Ecto neural progenitor cell (in vitro differentiated cells): Measurements from ENCODE around the gene ANKRD6.

Source experiments
- DNase-seq: peaks from one replicate; pipeline ENCODE4 v3.0.0-alpha.2; 2018; ENCODE audit warnings: low spot score

The ANKRD6 gene

DNA sequence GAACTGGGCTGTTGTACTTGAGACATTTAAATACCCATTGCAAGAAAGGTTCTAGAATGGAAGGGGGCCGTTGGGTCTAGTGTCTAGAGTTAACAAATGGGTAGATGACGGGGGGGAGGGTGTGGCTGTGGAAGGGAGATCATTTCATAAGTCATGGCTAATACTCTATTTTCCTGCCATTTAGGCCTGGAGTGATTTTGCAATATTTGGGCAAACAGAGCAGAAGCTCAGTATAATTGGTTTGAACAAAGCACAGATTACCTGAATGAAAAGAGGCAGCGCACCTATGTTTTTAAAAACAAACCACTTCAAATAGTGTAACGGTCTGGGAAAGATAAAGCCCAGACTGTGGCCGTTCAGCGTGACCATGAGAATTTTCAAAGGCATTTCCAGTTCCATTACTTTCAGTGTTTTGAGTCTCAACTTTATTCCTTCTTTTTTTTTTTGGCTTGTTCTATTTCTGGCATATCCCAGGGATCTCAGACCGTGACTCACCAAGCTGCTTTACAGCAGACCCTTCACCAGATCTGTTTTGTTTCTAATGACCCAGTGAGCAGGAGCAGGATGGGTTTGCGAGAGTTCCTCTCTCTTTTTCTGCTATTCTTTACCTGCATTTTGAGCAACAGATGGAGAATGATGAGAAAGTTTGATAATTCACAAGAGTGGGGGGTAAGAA, 131.9 kb downstream of the ANKRD6 start:
- no peak for DNase-seq

DNA sequence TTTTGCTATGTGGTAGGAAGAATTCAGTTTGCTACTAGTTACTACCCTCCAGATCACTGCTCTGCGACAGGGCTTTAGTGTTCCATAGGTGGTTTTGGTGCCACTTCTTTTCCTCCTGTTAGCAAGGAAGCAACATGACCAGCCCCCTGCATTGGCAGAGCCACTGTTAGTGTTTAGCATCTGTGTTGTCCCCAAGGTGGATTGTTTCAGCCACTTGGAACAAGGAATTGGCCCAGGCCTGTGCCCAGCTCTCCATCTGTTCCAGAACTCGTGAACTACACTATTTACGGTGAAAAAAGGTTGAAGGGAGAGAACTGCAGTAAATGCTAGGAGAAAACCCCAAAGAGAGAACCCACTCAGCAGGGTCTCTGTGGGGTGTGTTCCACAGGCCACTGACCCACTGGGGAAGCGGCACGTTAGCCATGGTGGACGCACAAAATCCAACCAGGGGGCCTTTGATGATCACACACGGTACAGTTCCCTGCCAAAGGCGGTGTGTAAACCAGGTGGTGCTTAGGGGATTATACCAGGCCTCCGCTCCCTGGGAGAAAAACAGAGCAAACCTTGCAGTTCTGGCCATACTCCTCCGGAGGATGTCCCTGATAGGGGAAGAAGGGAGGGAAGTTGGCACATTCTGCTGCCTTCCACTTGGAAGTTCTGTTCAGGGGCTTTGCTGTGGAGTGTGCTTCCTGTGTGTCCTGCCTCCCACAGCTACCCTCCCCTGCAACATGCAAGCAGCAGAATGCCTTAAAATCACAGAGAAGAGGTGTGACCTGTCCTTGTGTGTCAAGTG, 133.3 kb downstream of the ANKRD6 start:
- DNase-seq: no peak

DNA sequence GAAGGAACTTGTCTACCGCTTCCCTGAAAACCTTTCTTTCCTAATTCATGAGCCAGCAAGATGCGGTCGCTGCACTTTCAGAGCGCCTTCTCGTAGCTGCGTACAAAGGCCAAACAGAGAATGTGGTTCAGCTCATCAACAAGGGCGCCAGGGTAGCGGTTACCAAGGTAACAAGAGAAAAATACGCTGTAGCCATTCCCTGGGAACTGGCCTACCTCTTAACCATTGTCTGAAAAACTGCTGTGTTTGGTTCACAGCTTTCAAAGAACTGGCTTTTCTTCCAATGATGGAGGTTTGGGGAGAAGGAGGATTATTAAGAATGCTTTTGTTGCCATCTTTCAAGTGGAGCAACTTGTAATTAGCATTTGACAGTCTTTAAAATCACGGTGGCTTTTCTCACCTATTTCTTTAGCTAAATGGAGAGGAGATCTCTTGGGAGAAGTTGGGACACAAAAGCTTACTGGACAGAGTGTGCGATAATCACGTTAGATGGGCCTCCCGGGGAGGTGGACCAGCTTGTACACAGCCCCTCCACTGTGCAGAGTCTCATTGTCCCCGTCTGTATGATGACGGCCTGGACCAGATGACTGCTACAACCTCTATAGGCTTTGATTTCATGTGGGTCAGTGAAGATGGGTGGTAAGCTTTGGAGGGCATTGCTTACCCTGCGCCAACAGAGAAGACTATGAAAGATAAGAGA, 134.1 kb downstream of the ANKRD6 start:
- peak; percentile 81 for DNase-seq

DNA sequence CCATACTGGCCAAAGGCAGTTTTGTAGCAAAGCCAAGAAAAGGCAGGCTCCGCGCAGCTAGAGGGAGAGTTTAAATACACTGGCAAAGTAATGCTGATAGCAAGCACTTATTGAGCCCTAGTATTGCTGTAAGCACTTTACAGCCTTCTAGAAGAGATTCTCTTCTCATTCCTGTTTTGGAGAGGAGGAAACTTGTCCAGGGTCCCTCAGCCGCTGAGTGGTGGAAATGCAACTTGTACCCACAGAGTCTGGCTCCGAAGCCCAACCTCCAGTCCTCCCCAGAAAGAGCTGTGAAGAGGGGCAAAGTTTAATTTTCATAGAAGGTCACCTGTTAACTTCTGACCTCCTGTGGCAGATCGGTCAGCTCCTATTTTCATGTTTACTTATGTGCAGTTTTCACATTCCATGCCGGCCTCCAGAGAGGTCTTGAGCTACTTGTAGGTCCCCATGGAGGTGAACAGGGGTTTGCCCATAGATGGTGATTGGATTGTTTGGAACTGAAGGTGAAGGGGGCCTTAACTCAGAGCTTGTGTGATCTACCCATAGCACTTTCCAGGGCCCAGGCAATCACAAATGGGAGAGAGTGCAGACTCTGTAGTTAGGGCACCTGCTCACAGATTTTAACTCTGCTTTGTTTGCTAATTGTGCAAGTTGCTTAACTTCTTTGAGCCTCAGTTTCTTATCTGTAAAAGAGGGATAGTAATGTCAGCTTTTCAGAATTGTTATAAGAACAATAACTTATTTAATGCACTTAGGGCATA, 134.9 kb downstream of the ANKRD6 start:
- no peak for DNase-seq

DNA sequence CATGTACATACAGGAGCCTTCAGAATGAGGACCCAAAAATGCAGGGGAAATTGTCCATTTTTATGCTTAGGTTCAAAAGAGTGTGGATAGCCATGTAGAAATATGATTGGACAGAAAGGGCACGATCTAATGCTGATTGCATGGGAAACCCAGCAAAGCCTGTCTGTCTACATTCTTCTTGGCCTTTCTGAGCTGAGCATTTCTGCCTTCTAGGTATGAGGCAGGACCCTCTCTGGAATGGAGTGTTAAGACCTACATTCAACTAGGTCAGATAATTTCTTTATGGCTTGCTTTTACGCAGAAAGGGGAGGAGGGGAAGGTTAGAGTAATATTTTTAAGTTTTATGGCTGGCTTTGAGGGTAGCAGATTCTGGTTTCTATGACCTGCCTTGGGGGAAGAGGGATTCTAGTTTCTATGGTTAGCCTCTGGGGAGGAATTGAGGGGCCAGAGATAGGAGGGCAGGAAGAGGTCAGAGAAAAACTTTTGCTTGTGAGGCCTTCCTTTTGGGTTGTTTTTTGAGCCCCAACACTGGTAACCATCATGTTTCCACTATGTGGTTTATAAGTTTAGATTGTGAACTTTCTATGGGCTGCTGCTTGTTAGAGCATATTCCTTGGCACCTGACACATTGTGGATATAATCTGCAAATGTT, 142.1 kb downstream of the ANKRD6 start:
- DNase-seq: no peak

DNA sequence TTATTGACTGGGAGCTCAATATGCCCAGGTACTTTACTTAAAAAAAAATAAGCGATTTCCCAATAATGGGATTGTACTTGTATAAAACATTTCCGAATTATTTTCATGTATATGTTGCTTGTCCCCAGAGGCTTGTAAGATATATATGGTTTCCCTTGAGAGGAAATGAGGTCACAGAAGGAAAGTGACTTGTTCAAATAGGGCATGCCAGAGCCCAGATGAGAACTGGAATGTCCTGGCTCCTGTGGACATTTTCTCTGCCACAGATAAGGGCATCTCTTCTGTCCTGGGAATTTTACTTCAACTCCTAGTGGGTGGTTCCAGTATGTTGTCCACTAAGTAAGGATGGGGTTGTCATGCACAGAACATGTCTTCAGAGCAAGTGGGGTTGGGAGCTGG, 142.6 kb downstream of the ANKRD6 start:
- DNase-seq: no peak

DNA sequence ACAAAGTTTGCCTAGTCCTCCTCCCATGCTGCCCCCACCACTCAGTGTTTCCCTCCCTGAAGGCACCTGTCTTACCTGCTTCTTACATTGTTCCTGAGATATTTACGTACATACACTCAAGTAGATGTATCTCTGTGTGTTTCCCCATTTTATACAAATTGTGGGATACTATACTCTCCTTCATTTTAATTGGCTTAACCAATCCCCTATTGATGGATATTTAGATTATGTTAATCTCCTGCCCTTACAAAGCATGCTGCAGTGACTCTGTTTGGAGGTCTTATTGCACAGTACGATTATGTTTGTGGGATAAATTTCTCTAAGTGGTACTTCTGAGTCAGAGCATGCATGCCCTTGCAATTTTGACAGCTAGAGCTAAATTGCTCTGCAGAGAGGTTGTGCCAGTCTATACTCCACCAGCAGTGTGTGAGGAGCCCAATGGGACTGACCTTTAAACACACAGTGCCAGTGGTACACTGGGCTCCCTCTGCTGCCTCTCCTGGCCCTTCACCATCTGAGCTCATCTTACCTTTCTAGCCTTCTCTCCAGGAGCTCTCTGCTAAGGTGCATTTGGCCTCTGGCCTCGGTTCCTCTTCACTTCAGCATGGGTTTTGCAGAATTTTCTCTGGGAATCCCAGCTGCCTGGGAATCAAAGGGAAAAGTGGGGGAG, 148.2 kb downstream of the ANKRD6 start:
- DNase-seq: no peak

DNA sequence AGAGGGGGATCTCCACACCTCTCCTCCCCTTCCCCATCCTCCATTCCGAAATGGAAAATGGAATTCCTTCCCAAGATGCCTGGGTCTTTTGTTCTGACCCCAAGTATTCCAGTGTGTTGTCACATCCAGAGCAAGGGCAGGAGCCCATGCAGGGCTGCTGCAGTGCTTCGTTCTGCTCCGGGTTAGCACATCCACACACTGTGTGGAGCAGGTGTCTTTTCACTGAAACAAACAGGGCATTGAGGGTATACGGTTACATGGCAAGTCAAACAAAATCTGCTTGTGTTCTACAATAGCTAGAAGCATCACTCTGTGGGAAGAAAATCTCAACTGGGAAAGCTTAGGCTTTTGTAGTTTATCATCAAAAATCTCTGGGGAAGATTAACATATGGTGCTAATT, 148.7 kb downstream of the ANKRD6 start:
- no peak for DNase-seq

DNA sequence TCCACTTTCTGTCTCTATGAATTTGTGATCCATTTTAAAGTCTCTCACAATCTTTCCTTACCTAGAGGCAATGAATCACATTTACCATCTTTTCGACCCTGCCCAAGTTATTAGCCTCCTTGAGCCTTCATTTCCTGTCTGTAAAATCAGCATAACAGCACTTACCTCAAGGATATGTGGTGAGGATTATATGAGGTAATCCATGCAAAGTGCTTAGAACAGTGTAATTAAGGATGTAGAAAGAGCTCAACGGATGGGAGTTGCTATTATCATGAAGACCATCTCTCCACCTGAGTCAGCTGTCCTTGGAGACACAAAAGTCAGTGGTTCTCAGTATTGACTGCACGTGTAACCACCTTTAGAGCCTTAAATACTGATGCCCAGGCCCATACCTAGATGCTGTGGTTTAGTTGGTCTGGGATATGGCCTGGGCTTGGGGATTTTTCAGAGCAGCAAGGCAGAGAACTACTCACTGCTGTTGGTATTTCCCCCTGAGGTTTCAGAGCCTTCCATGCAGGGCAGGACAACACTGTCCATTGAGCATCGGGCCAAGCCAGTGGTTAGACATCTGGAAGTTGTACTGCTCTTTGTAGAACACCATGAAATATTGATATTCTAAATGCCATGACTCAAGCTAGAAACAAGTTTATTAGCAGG, 149.8 kb downstream of the ANKRD6 start:
- no peak for DNase-seq

DNA sequence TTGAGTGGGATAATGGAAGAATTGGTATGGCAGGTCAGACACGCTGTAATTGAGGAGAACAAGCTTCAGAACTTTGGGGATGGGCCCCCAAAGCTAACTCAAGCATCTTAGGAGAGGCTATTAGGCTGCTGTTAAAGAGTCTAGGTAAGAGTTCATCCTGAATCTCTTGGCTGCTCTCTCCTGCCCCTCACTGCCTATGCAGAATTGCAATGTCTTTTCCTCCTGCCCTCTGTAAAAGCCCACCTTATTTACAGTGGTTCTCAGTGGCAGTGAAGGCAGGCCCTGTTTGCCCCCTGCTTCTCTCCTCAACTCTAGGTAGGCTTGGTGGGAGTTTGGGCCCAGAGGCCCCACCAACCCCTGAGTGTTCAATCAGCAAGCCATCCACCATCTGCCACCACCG, 150.6 kb downstream of the ANKRD6 start:
- no peak for DNase-seq

DNA sequence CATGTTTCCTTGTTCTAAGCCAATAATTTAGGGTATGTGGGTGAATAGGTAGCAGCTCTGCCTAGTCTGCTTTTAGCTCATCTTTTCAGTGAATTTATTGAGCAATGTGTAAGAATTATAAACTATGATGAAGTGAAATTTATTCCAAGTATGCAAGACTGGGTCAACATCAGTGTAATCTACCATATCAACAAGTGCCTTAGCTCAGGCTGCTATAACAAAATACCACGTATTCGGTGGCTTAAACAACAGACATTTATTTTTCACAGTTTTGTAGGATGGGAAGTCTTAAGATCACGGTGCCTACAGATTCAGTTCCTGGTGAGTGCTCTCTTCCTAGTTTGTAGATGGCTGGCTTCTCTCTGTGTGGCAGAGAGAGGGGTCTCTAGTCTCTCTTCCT, 151.6 kb downstream of the ANKRD6 start:
- no peak for DNase-seq

DNA sequence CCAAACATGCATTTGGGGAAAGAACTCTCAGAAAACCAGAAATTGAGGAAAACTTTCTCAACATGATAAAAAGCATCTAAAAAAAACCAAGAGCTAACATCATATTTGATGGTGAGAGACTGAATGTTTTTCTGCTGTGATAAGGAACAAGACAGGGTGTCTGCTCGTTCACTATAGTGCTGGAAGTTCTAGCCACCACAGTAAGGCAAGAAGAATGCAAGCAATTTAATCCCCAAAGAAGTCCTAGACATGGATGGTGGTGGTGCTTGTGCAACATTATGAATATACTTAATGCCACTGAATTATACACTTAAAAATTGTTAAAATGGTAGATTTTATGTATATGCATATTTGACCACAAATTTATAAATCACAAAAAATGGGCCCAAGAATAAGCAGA, 152.2 kb downstream of the ANKRD6 start:
- DNase-seq: no peak

DNA sequence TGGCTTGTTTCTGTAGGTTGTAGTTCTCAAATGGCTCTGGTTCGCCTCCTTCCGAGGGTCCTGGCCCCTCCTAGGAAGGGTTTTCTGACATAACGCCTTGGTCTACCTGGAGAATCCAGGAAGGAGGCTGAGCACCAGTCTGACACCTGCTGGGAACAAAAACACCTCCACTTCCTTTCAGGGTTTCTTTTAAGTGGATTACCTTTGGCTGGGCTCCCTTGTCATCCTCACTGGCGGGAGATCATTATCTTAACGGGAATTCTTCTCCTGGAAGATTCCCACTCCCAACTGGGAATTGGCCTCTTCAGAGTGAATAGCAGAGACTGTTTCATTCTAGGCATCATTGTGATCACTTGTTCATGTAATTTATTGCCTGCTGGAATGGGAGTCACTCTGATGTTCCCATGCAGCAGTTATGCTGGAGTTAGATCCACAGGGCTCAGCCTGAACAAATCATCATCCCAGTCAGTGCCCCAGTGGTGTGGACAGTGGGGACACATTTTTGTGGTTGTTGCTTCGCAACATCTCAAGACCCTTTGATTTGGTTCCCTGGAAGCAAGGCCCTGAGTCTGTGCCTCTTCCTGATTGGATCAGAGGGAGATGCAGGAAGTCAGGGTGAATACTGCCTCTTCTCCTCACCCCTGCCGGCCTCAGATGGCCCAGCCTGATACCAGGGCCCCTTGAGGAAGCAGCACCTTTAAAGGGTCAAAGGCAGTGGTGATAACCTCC, 156.5 kb downstream of the ANKRD6 start:
- DNase-seq: no peak

DNA sequence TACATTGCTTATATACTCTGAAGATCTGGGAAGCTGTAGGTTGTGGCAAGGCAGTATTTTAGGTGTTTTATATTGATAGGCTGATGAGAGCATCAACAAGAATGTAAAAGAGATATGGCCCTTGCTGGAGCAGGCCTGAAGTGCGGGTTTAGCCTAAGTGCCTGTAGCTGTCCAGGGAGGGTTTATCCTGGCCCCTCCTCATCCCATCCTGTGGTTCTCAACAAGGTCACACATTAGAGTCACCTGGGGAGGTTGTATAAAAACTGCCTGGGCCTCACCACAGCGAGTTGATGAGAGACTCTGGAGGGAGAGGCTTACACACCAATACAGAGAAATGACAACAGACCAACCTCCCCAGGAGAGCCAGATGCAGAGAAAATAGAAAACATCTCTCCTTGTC, 157.2 kb downstream of the ANKRD6 start:
- DNase-seq: no peak

DNA sequence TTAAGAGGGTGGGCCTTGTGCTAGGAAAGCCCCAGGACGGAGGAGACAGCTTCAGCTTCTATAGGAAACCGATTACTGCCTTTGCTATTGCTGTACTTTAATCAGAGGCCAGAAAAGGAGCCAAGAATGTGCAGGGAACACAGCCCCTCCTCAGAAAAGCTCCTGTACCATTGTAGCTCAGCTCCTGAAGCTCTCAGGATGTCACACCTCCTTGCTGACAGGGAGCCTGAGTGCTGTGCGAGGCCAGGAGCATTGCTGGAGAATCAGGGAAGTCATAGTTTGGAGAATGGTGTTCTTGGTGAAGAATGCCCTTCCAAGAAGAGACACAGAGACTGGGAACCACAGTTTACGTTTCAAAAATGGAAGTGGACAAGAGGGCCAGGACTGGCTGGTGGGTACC, 158.8 kb downstream of the ANKRD6 start:
- no peak for DNase-seq

DNA sequence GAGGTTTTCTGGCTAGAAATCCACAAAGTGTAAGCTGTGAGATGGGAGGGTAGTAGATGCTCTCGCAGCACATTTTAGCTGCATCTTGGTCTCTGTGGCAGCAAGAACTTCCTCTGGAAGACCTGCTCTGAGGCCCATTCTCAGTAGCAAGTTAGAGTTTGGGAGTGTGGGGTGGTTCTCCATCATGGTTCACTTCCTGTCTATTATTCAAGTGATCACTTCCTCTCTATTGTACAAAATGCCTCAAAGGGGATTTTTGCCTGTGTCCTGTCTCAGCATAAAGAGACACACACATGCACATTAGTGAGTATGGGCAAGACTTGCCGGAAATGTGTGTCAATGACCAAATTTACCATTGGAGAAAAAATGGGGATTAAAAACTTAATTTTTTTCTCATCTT, 163.1 kb downstream of the ANKRD6 start:
- DNase-seq: no peak

DNA sequence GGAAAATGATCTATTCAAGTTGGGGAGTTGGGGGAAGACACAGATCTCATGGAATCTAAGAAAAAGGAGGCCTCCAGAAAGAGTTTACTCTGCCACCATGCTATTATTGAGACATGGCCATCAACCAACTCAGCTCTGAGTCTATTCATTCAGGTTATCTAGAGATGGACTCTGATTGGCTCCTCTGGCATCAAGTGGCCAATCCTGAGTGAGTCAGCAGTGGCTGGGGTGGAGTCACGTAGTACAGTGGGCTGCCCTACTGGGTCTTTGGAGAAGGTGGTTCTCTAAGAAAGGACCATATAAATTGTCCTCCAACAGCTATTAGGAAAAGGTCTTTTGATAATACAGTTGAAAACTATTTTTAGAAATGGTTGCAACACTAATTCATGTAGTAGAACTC, 163.5 kb downstream of the ANKRD6 start:
- DNase-seq: no peak

DNA sequence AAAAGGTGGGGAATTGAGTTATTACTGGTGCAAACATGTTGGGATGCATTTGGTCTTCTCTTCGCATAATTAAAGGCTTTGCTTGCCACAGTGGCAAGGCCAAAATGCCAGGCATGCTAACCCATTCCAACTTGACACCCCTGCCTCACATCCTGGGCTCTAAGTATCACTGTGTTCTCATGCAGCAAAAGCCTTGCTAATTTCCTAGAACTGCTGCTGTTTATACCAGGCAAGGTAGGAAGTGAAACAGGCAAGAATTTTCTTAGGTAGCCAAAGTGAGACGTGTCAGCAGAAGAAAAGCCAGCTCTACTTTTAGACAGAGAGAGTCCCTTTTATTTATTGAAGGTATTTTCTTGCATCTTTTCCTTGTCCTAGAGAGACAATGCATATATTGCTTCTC, 164.4 kb downstream of the ANKRD6 start:
- DNase-seq: no peak

DNA sequence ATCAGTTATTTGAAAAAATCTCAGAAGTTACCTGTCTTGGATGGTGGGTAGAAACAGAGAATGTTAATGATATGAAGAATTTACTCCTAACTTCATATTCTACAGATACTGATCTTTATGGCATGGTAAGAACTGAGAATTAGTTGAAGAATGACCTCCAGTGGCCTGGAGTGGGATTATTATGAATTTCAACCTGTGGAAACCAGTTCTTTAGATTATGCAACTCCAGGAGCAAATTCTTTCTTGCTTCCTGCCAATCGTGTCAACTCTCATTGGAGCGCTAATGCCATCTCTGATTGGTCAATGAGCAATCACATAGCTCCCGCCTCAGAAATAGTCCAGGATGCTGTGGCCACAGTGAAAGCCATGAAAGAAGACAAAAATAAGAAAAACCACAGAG, 165.0 kb downstream of the ANKRD6 start:
- DNase-seq: no peak

DNA sequence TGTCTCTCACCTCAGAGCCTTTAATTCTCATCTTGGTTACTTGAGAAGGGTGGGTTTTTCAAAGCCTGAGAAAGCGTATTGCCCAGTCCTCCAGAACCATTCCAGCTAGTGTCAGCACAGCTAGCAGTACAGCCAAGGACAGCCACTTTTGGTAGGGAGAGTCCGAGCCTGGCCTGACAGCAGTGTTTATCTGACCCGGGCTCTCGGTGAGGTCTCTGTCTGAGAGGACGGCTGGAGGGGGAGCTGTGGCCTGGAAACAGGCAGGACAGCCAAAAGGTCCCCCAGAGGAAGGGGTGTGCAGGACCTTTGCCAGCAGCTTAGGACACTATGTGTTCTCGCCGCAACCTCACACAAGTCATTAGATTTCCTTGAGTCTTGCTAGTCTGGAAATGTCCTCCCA, 166.8 kb downstream of the ANKRD6 start:
- DNase-seq: no peak
